GM12891 (cell line): ENCODE measurements around the gene ZNF839.

ENCODE experiments used
- DNase-seq: peaks from one replicate; pipeline ENCODE4 v3.0.0; 2011; ENCODE audit warnings: low spot score; ENCODE audit not compliant: insufficient read length
- FAIRE-seq: peaks from 2 replicates; lab custom pipeline; 2011; peaks lifted over from hg19 to GRCh38; lab: Jason Lieb, UNC
- PAX5 ChIP-seq: IDR thresholded peaks from 2 replicates; pipeline ENCODE4 v1.6.1; 2011; ENCODE audit warnings: low read length, moderate library complexity, mild to moderate bottlenecking; ENCODE audit not compliant: insufficient read depth, severe bottlenecking
- POLR2A ChIP-seq: IDR thresholded peaks from 2 replicates; pipeline ENCODE4 v1.6.1; 2011; ENCODE audit warnings: low read depth, low read length, control low read depth
- POLR2AphosphoS5 ChIP-seq: IDR thresholded peaks from 2 replicates; pipeline ENCODE4 v1.6.1; 2011; ENCODE audit warnings: low read depth, low read length, control low read depth
- POU2F2 ChIP-seq: IDR thresholded peaks from 2 replicates; pipeline ENCODE4 v1.6.1; 2011; ENCODE audit warnings: low read depth, mild to moderate bottlenecking, control low read depth, low read length, moderate library complexity
- SPI1 ChIP-seq: IDR thresholded peaks from 2 replicates; pipeline ENCODE4 v1.6.1; 2011; ENCODE audit warnings: low read depth, low read length, control low read depth
- TAF1 ChIP-seq: IDR thresholded peaks from 2 replicates; pipeline ENCODE4 v1.6.1; 2011; ENCODE audit warnings: low read depth, low read length, control low read depth

The ZNF839 gene

DNA sequence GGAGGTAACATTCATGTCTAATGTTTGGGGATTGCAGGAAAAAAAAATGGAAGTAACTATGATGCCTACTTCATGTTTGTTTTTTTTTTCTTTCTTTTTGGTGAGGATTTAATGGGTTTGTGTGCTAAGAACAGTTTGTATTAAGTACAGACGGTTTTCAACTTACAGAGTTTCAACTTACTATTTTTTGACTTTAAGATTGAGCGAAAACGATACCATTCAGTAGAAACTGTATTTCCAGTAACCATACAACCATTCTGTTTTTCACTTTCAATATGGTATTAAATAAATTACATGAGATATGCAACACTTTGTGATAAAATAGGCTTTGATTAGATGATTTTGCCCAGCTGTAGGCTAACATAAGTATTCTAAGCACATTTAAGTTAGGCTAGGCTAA lies 53.6 kb downstream of the ZNF839 start:
- peak; percentile 60 for FAIRE-seq
- TF ChIP-seq POLR2AphosphoS5 (no peak), TAF1 (no peak), POU2F2 (no peak), SPI1 (no peak), POLR2A (no peak)

DNA sequence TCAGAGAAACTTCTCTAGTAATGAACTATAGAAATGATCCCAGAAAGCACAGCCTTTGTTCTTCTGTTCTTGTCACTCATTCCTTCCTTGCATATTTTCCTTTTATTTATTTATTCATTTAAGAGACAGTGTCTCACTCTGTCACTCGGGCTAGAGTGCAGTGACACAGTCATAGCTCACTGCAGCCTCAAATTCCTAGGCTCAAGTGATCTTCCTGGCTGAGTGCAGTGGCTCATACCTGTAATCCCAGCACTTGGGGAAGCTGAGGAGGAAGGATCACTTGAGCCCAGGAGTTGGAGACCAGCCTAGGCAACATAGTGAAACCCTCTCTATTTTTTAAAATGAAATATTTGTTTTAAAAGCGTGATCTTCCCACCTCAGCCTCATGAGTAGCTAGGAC lies 54.7 kb downstream of the ZNF839 start:
- DNase-seq (no peak), FAIRE-seq (no peak)
- TF ChIP-seq SPI1 (no peak), POLR2A (no peak), TAF1 (no peak), POLR2AphosphoS5 (no peak), PAX5 (no peak), POU2F2 (no peak)

More for the DNA sequence above, 53.6 kb downstream of the ZNF839 start:
- DNase-seq = no peak

DNA sequence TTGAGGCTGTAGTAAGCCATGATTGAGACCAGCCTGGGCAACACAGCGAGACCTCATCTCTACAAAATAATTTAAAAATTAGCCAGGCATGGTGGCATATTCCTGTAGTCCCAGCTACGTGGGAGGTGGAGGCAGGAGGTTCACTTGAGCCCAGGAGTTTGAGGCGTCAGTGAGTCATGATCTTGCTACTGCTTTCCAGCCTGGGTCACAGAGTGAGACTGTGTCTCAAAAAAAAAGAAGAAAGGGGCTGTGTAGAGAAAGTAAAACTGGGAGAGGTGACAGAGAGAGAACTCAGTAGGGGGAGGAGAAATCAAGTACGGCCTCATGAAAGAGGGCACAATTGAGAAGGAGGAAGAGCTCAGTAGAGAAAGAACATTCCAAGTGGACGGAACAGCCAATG lies 55.6 kb downstream of the ZNF839 start:
- no peak for DNase-seq
- no peak for FAIRE-seq
- TF ChIP-seq POU2F2 (no peak), TAF1 (no peak), SPI1 (no peak)

DNA sequence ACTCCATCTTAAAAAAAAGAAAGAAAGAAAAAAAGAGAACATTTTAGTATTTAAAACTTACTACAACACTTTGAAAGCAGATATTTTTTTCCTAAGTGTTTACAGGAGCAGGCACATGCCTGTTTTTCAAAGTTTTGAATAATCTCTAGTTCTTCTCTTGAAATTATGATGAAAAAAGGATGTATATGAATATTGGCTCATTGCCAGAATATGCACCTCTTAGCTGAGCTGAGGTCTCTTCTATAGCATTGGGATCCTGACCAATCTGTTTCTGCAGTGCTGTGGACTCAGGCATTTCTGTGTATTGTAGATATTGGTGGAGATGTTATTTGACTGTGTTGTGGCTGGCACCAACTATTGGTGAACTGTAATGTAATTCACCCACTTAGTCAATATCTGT lies 58.1 kb downstream of the ZNF839 start:
- no peak for TF ChIP-seq POLR2AphosphoS5
- no peak for TF ChIP-seq SPI1
- DNase-seq = no peak
- no peak for FAIRE-seq

DNA sequence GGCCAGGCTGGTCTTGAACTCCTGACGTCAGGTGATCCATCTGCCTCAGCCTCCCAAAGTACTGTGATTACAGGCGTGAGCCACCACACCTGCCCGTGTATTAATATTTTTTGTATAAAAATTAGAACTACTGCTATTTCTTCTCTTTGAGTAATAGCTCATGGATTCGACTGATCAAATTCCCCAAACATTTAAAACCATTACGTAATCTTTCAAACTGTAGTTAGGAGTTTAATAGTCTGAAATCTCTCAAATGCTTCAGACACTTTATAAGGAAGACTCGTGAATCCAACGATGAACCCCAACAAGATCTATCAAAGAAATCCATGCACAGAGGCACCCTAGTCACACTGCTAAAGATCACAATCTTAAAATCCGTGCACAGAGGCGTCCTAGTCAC lies 59.3 kb downstream of the ZNF839 start:
- no peak for DNase-seq
- TF ChIP-seq POU2F2 (no peak), TAF1 (no peak), SPI1 (no peak), POLR2AphosphoS5 (no peak), PAX5 (no peak), POLR2A (no peak)
- no peak for FAIRE-seq

DNA sequence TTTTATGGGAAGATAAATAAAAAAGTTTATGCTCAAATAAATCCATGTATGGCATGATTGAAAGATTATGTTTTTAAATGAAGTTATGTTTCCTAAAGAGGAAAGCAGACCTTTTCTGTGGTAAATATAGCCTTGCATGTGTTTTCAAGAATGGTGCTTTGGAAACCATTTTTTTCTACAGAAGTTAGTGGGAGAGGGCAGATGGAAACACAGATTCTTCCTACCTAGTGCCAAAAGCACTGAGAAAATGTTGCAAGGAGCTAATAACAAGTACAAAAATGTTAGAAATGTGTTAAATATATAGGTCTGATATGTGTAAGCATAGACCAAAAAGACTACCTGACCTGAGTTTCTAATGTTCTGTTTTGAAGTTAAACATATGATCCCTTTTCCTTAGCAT lies 67.5 kb downstream of the ZNF839 start:
- FAIRE-seq (no peak), DNase-seq (no peak)
- no peak for TF ChIP-seq PAX5

DNA sequence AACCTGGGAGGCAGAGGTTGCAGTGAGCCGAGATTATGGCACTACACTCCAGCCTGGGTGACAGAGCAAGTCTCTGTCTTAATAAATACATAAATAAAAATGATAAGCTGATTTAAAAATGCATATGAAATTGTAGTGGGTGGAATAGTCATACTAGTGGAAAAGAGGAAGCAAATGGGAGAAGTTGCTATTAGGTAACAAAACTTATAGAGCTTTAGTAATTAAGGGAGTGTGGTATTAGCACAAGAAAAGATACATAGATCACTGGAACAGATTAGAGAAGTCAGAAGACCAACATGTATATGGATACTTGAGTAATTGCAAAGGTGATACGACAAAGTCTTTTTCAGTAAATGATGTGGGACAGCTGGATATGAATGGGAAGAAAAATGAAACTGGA lies 69.7 kb downstream of the ZNF839 start:
- TF ChIP-seq PAX5 (no peak), SPI1 (no peak), TAF1 (no peak), POLR2AphosphoS5 (no peak), POU2F2 (no peak), POLR2A (no peak)
- DNase-seq (no peak), FAIRE-seq (no peak)

DNA sequence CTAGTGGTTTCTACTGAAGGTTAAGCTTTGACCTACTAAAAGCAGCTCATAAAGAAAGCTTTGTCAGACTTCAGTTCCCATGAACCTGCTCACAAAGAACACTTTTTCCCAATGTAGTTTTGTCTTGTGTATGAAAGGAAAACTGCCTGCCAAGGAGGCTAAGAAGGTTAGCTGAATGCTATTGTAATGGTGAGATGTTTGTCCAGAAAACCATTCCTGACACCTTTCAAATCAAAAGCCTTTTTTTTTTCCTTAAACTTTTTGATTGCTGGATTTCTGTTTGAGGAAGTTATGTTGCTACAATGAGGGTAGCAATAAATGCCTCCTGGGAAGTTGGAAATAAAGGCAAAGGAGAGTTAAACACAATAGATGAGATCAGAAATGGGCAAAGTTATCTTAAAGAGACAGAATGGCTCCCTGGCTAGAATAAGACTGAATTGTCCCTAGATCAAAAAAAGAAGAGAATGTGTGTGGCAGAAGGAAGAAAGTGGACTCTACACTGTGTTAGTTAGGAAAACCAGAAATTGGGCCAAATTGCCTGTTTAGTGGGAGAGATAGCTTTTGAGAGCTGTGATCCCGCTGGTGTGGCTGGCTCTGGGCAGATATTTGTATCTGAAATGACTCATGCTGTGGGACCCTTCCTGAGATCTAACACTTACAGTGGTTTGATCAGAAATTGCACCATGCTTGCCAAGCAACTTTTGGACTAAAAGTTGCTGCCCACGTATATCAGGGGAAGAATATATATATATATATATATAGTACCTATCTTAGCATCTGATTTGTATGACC lies 70.7 kb downstream of the ZNF839 start:
- DNase-seq (no peak), FAIRE-seq (no peak)
- TF ChIP-seq TAF1 (no peak), PAX5 (no peak), POU2F2 (no peak), SPI1 (no peak), POLR2AphosphoS5 (no peak), POLR2A (no peak)
